Endothelial cell of umbilical vein (primary cell): ENCODE results near the gene SBSN. TPM values are rescaled to one million over a fixed set of nuclear protein-coding genes. Genes with fewer than 3 reads are reported as not detected.

ENCODE experiments used
- BruUV-seq: library from RNA; stranded (reverse); fragments of 400-500 nt; replicated peaks from 2 replicates; lab custom pipeline; 2021; lab: Mats Ljungman, UMichigan
- CTCF ChIA-PET: fragments of 300-600, 350-600 bp; sonication (Branson Sonifier 250); formaldehyde crosslinking; loops from one replicate; lab custom pipeline; 2021; ENCODE audit warnings: antibody characterized with exemption, inconsistent platforms; lab: Charles Lee
- POLR2A ChIA-PET: fragments of 300-600, 350-600 bp; sonication (Branson Sonifier 250); formaldehyde crosslinking; loops from one replicate; lab custom pipeline; 2021; ENCODE audit warnings: antibody characterized with exemption, inconsistent platforms; lab: Charles Lee
- DNase-seq: peaks from one replicate; pipeline ENCODE4 v3.0.0-alpha.2; 2011; ENCODE audit warnings: low read depth, low spot score
- FAIRE-seq: peaks from 2 replicates; lab custom pipeline; 2011; peaks lifted over from hg19 to GRCh38; lab: Jason Lieb, UNC
- H2AFZ ChIP-seq: 2 replicates; pipeline ENCODE4 v1.6.0; 2012; ENCODE audit warnings: low read depth, low read length, control low read depth, inconsistent platforms
- H3K27ac ChIP-seq: 2 replicates; pipeline ENCODE4 v1.5.1; 2011; ENCODE audit warnings: low read depth, mild to moderate bottlenecking, control low read depth, low read length, moderate library complexity; ENCODE audit not compliant: insufficient read depth
- H3K27me3 ChIP-seq, 2 experiments: 2 replicates each; pipeline versions ENCODE4 v1.6.0 to v1.6.1; 2011; ENCODE audit warnings: low read length in 2 of 2, mixed read lengths in 1 of 2; ENCODE audit not compliant: control insufficient read depth in 2 of 2, insufficient read depth in 2 of 2
- H3K36me3 ChIP-seq, 2 experiments: 2 replicates in 1 of 2; 3 replicates in 1 of 2; pipeline ENCODE4 v1.5.1; 2011; ENCODE audit warnings: low read length in 2 of 2, mild to moderate bottlenecking in 1 of 2, moderate library complexity in 1 of 2; ENCODE audit not compliant: control insufficient read depth in 2 of 2, insufficient read depth in 2 of 2; ENCODE audit errors: extremely low read depth in 1 of 2
- H3K4me1 ChIP-seq: 3 replicates; pipeline ENCODE4 v1.5.1; 2011; ENCODE audit warnings: mild to moderate bottlenecking, low read length; ENCODE audit not compliant: control insufficient read depth, insufficient read depth; ENCODE audit errors: extremely low read depth
- H3K4me2 ChIP-seq: 2 replicates; pipeline ENCODE4 v1.6.1; 2011; ENCODE audit warnings: low read length, control low read depth, mixed read lengths; ENCODE audit not compliant: insufficient read depth
- H3K4me3 ChIP-seq, 3 experiments: fragments of 200-600 bp in 1 of 3; sonication (generic), shearing (Covaris generic) in 1 of 3; replicated peaks in 1 of 3; 2 replicates each; pipeline ENCODE4 v1.5.1; 2011 to 2016; ENCODE audit warnings: control low read depth in 3 of 3, low read length in 3 of 3, mild to moderate bottlenecking in 2 of 3, inconsistent platforms in 1 of 3, low read depth in 1 of 3, moderate library complexity in 1 of 3; ENCODE audit not compliant: insufficient read depth in 1 of 3
- H3K79me2 ChIP-seq: 2 replicates; pipeline ENCODE4 v1.6.0; 2012; ENCODE audit warnings: low read length, inconsistent platforms; ENCODE audit not compliant: control insufficient read depth, insufficient read depth
- H3K9ac ChIP-seq: replicated peaks from 2 replicates; pipeline ENCODE3; 2011; ENCODE audit warnings: low read length, control low read depth; ENCODE audit not compliant: insufficient read depth; ENCODE audit errors: extremely low read depth
- H3K9me1 ChIP-seq: replicated peaks from 3 replicates; pipeline ENCODE4 v1.6.0; 2011; ENCODE audit warnings: mild to moderate bottlenecking, low read length; ENCODE audit not compliant: control insufficient read depth, insufficient read depth; ENCODE audit errors: extremely low read depth
- H3K9me3 ChIP-seq: replicated peaks from 2 replicates; pipeline ENCODE4 v1.5.1; 2012; ENCODE audit warnings: low read length, inconsistent platforms; ENCODE audit not compliant: control insufficient read depth, insufficient read depth
- H4K20me1 ChIP-seq: replicated peaks from 2 replicates; pipeline ENCODE3; 2011; ENCODE audit warnings: mild to moderate bottlenecking, low read length; ENCODE audit not compliant: control insufficient read depth, insufficient read depth; ENCODE audit errors: extremely low read depth
- EZH2 ChIP-seq: IDR thresholded peaks from 2 replicates; pipeline ENCODE4 v1.6.1; 2012; ENCODE audit warnings: borderline replicate concordance, low read depth, mild to moderate bottlenecking, moderate library complexity, low read length, inconsistent platforms; ENCODE audit not compliant: severe bottlenecking
- FOS ChIP-seq: IDR thresholded peaks from 2 replicates; pipeline ENCODE4 v1.6.1; 2011; ENCODE audit warnings: mild to moderate bottlenecking, low read length, moderate library complexity, borderline replicate concordance; ENCODE audit not compliant: insufficient read depth
- GATA2 ChIP-seq: IDR thresholded peaks from 2 replicates; pipeline ENCODE4 v1.7.0; 2011; ENCODE audit warnings: low read depth, mild to moderate bottlenecking, moderate library complexity, mixed read lengths, low read length; ENCODE audit not compliant: insufficient read length, insufficient read depth
- JUN ChIP-seq: IDR thresholded peaks from 2 replicates; pipeline ENCODE4 v1.6.1; 2011; ENCODE audit warnings: borderline replicate concordance, low read depth; ENCODE audit not compliant: insufficient read length, insufficient read depth
- MYC ChIP-seq: IDR thresholded peaks from one replicate; pipeline ENCODE4 v1.6.1; 2011; ENCODE audit warnings: mild to moderate bottlenecking, low read depth, low read length
- POLR2A ChIP-seq: IDR thresholded peaks from 2 replicates; pipeline ENCODE4 v1.6.1; 2012; ENCODE audit warnings: low read depth, mild to moderate bottlenecking, control low read depth, low read length
- POLR2AphosphoS5 ChIP-seq: IDR thresholded peaks from 2 replicates; pipeline ENCODE4 v1.6.1; 2012; ENCODE audit warnings: low read depth, mild to moderate bottlenecking, control low read depth, low read length, moderate library complexity; ENCODE audit not compliant: insufficient read depth
- dilution Hi-C: fragments of 300-500 bp; cut with MboI; formaldehyde crosslinking; loops from one replicate; pipeline ENCODE4 v1.15.0; 2019; ENCODE audit warnings: low sequenced_read_pairs; ENCODE audit not compliant: extremely low pct_ligation_motif_present
- intact Hi-C: fragments of 100-400 bp; cut with micrococcal nuclease; formaldehyde crosslinking; loops from one replicate; pipeline ENCODE4 v1.10.0; 2022
- polyA plus RNA-seq, 4 experiments: library from polyadenylated mRNA; depleted of rRNA in 3 of 4; stranded (reverse) in 3 of 4; unstranded in 1 of 4; fragments of >200 nt; gene quantifications; 2 replicates each; pipeline versions ENCODE4 v1.2.1 to v1.2.3, GENCODE V29; 2011 to 2012; ENCODE audit warnings: missing spikeins in 1 of 4
- total RNA-seq: library from RNA; stranded (reverse); gene quantifications from 2 replicates; pipeline ENCODE4 v1.2.3, GENCODE V29; 2021
- TF ChIP-seq, protein P1 (sequence below), 2 donors: IDR thresholded peaks; 1 replicate in 1 of 2; 2 replicates in 1 of 2; pipeline ENCODE4 v1.5.1; 2011; ENCODE audit warnings: low read length in 2 of 2, mild to moderate bottlenecking in 2 of 2, moderate library complexity in 2 of 2, control low read depth in 1 of 2, inconsistent platforms in 1 of 2, low read depth in 1 of 2; ENCODE audit not compliant: insufficient read depth in 1 of 2; ENCODE audit errors: extremely low read depth in 1 of 2
- TF ChIP-seq, protein P2 (sequence below): IDR thresholded peaks from 2 replicates; pipeline ENCODE4 v1.6.1; 2011; ENCODE audit not compliant: insufficient read depth, insufficient read length

Gene SBSN
- total and polyA plus RNA-seq, 2 donors (not counting 3 experiments of a cell fraction or from before 2014, with no cell fraction given): not detected

DNA sequence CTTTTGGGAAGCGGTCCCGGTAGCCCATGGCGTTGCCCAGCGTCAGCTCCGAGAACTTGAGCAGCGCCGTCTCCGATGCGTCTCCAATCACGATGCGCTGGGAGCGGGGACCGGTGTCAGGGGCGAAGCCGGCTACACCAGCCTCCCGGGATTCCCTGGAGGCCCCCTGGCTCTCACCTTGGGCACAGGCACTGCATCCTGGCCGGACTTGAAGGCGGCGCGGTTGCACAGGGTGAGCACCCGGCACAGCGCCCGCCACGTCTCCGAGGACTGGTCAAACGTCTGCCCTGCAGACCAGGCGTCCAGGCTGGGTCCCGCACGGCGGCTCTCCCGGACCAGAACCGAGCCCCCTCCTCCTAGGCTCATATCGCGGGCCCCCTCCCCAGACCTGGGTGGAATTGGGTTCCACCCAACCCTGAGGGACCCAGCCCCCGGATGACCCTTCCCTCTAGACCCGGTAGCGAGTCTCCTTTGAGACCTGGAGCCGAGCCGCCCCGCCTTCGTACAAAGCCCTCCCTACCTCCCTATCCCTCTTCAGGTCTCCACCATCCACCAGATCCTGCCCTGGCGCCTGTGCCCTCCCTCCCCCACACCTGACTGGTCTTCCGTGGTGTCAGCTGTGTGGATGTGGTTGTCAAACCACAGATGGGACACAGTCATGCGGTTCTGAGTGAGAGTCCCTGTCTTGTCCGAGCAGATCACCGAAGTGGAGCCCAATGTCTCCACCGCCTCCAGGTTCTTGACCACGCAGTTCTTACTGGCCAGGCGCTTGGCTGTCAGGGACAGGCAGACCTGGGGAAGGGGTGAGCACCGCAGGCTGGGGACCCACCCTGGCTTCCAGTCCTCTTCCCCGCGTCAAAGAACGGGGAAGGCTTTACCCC lies 30.5 kb upstream of the SBSN start:
- Histone ChIP-seq H3K9me3 (no peaks in the 10 kb centered on the region), H3K4me2 (no peak overlapping the region), H3K9ac (no peak overlapping the region), H3K27me3 (peaks cover 0 to 4% of the 10 kb centered on the region in 2 experiments), H3K36me3 (no peaks in the 10 kb centered on the region), H3K9me1 (no peaks in the 10 kb centered on the region), H3K4me1 (no peaks in the 10 kb centered on the region), H3K27ac (no peak overlapping the region), H3K79me2 (no peaks in the 10 kb centered on the region), H2AFZ (peak overlapping the region; percentile 16), H4K20me1 (no peaks in the 10 kb centered on the region), H3K4me3 (no peak overlapping the region)
- DNase-seq (no peak), FAIRE-seq (no peak)
- ChIA-PET CTCF (interaction anchor here (0.6 to 1.6 kb wide), 4 partner anchors 9 to 262 kb away, joined by 3 to 18 read pairs (median 4); no protein-coding TSS in a partner anchor), POLR2A (interaction anchor here (0.6 kb wide), 1 partner anchor 533 kb away, joined by 3 read pairs; no protein-coding TSS in a partner anchor)
- intact Hi-C loops: no loop called here
- BruUV-seq: no TSS peak
- TF ChIP-seq FOS: no peak
- TF ChIP-seq POLR2AphosphoS5: no peak
- no peak for TF ChIP-seq GATA2
- TF ChIP-seq POLR2A: no peak
- no peak for TF ChIP-seq MYC
- no peak for TF ChIP-seq EZH2
- no peak for TF ChIP-seq JUN
- TF ChIP-seq, protein P1, sequence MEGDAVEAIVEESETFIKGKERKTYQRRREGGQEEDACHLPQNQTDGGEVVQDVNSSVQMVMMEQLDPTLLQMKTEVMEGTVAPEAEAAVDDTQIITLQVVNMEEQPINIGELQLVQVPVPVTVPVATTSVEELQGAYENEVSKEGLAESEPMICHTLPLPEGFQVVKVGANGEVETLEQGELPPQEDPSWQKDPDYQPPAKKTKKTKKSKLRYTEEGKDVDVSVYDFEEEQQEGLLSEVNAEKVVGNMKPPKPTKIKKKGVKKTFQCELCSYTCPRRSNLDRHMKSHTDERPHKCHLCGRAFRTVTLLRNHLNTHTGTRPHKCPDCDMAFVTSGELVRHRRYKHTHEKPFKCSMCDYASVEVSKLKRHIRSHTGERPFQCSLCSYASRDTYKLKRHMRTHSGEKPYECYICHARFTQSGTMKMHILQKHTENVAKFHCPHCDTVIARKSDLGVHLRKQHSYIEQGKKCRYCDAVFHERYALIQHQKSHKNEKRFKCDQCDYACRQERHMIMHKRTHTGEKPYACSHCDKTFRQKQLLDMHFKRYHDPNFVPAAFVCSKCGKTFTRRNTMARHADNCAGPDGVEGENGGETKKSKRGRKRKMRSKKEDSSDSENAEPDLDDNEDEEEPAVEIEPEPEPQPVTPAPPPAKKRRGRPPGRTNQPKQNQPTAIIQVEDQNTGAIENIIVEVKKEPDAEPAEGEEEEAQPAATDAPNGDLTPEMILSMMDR (IDR thresholded peaks at IDR 0.05; ENCODE audit: extremely low read depth in 1 of 2, insufficient read depth in 1 of 2, low read depth in 1 of 2, low read length in 2 of 2): no peak
- TF ChIP-seq, protein P2, sequence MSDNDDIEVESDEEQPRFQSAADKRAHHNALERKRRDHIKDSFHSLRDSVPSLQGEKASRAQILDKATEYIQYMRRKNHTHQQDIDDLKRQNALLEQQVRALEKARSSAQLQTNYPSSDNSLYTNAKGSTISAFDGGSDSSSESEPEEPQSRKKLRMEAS: no peak
- dilution Hi-C loops: no loop called here
